IPS DF 4.7 (cell line): ENCODE results near the gene CALML3.

ENCODE experiments used
- DNase-seq: peaks from one replicate; pipeline ENCODE4 v3.0.0-alpha.2; 2013; ENCODE audit warnings: low spot score; ENCODE audit errors: extremely low read depth

Gene CALML3

GRCh38 chr10:5566614-5567013 is 41.9 kb downstream of the CALML3 start:
- DNase-seq, result no peak

GRCh38 chr10:5567477-5567876 is 42.7 kb downstream of the CALML3 start:
- DNase-seq, result no peak

GRCh38 chr10:5568984-5569383 is 44.2 kb downstream of the CALML3 start:
- no peak for DNase-seq

- DNase-seq, result no peak
These were observed 44.8 kb downstream of the CALML3 start for GRCh38 chr10:5569568-5569967.

- DNase-seq, result no peak
These were observed 45.4 kb downstream of the CALML3 start for GRCh38 chr10:5570007-5570655.

GRCh38 chr10:5570979-5571810 is 46.4 kb downstream of the CALML3 start:
- no peak for DNase-seq

GRCh38 chr10:5571826-5572225 is 47.1 kb downstream of the CALML3 start:
- no peak for DNase-seq

- no peak for DNase-seq
These were observed 48.7 kb downstream of the CALML3 start for GRCh38 chr10:5573319-5573950.

- DNase-seq, result no peak
These were observed 49.3 kb downstream of the CALML3 start for GRCh38 chr10:5573968-5574641.

- DNase-seq, result no peak
These were observed 49.9 kb downstream of the CALML3 start for GRCh38 chr10:5574642-5575131.

- no peak for DNase-seq
These were observed 50.4 kb downstream of the CALML3 start for GRCh38 chr10:5575144-5575481.

GRCh38 chr10:5575482-5576153 is 50.9 kb downstream of the CALML3 start:
- DNase-seq, result no peak

- DNase-seq, result no peak
These were observed 51.5 kb downstream of the CALML3 start for GRCh38 chr10:5576154-5576748.
